Measurements from ENCODE around the gene CFAP69.

CFAP69 gene

GRCh38 chr7:90244909-90245851 is at the start of gene CFAP69:
TSS of gene CFAP69 (plus strand) at chr7:90245174. CDS start at chr7:90245425, 251 bp downstream.
- Mint-ChIP-seq H3K9me3 (no peaks in the 10 kb centered on the region), H3K36me3 (peaks cover 5% of the 10 kb centered on the region), H3K4me1 (peaks cover 23% of the 10 kb centered on the region), H3K27ac (peak within 1 kb of the TSS; percentile 82), H3K4me3 (peak within 1 kb of the TSS; percentile 89)
- DNase-seq (ENCODE audit: low spot score in 2 of 2) = peak; percentile 74 to 91
- ATAC-seq = peak; percentile 95

- Mint-ChIP-seq H3K4me3 (no peak overlapping the region), H3K9me3 (no peaks in the 10 kb centered on the region), H3K36me3 (no peaks in the 10 kb centered on the region), H3K4me1 (no peaks in the 10 kb centered on the region), H3K27ac (no peak overlapping the region)
- ATAC-seq = no peak
- no peak for DNase-seq (ENCODE audit: low spot score in 2 of 2)
These were observed 43.3 kb upstream of the CFAP69 start for GRCh38 chr7:90201500-90202195.

GRCh38 chr7:90207956-90208355 is 37.0 kb upstream of the CFAP69 start:
- ATAC-seq (no peak), DNase-seq (ENCODE audit: low spot score in 2 of 2) (no peak)
- Mint-ChIP-seq H3K4me1 (no peaks in the 10 kb centered on the region), H3K36me3 (no peaks in the 10 kb centered on the region), H3K27ac (no peak overlapping the region), H3K9me3 (no peaks in the 10 kb centered on the region), H3K4me3 (no peak overlapping the region)

GRCh38 chr7:90209776-90210175 is 35.2 kb upstream of the CFAP69 start:
- Mint-ChIP-seq H3K4me3 (no peak overlapping the region), H3K9me3 (no peaks in the 10 kb centered on the region), H3K36me3 (no peaks in the 10 kb centered on the region), H3K4me1 (no peaks in the 10 kb centered on the region), H3K27ac (no peak overlapping the region)
- DNase-seq (ENCODE audit: low spot score in 2 of 2) (no peak), ATAC-seq (no peak)

GRCh38 chr7:90210475-90210874 is 34.5 kb upstream of the CFAP69 start:
- H3K9me3 Mint-ChIP-seq = no peaks in the 10 kb centered on the region
- H3K27ac Mint-ChIP-seq = no peak overlapping the region
- DNase-seq (ENCODE audit: low spot score in 2 of 2) = no peak
- H3K4me1 Mint-ChIP-seq = no peaks in the 10 kb centered on the region
- H3K4me3 Mint-ChIP-seq = no peak overlapping the region
- ATAC-seq = no peak
- no peaks in the 10 kb centered on the region for H3K36me3 Mint-ChIP-seq

- Mint-ChIP-seq H3K4me3 (peak overlapping the region; percentile 33), H3K4me1 (no peaks in the 10 kb centered on the region), H3K9me3 (no peaks in the 10 kb centered on the region), H3K27ac (no peak overlapping the region), H3K36me3 (no peaks in the 10 kb centered on the region)
- DNase-seq (ENCODE audit: low spot score in 2 of 2) (no peak), ATAC-seq (no peak)
These were observed 34.0 kb upstream of the CFAP69 start for GRCh38 chr7:90210981-90211380.

GRCh38 chr7:90211391-90212148 is 33.4 kb upstream of the CFAP69 start, which contains the start of gene STEAP2:
TSS of gene STEAP2 (plus strand) at chr7:90211740. CDS start at chr7:90225083, 13,343 bp downstream.
- DNase-seq (ENCODE audit: low spot score in 2 of 2) (peak; percentile 7 to 54), ATAC-seq (peak; percentile 74)
- Mint-ChIP-seq H3K4me3 (peak within 1 kb of the TSS; percentile 33), H3K9me3 (no peaks in the 10 kb centered on the region), H3K36me3 (no peaks in the 10 kb centered on the region), H3K4me1 (no peaks in the 10 kb centered on the region), H3K27ac (no peak within 1 kb of the TSS)

- Mint-ChIP-seq H3K4me3 (peak overlapping the region; percentile 33), H3K4me1 (no peaks in the 10 kb centered on the region), H3K36me3 (no peaks in the 10 kb centered on the region), H3K9me3 (no peaks in the 10 kb centered on the region), H3K27ac (no peak overlapping the region)
- ATAC-seq (no peak), DNase-seq (ENCODE audit: low spot score in 2 of 2) (no peak)
These were observed 32.9 kb upstream of the CFAP69 start for GRCh38 chr7:90212149-90212495.

- no peak overlapping the region for H3K4me3 Mint-ChIP-seq
- no peaks in the 10 kb centered on the region for H3K4me1 Mint-ChIP-seq
- ATAC-seq = no peak
- no peaks in the 10 kb centered on the region for H3K36me3 Mint-ChIP-seq
- H3K27ac Mint-ChIP-seq = no peak overlapping the region
- DNase-seq (ENCODE audit: low spot score in 2 of 2) = no peak
- no peaks in the 10 kb centered on the region for H3K9me3 Mint-ChIP-seq
These were observed 31.5 kb upstream of the CFAP69 start for GRCh38 chr7:90213521-90213920.

GRCh38 chr7:90216080-90216674 is 28.8 kb upstream of the CFAP69 start:
- ATAC-seq (no peak), DNase-seq (ENCODE audit: low spot score in 2 of 2) (no peak)
- H3K36me3 Mint-ChIP-seq = no peaks in the 10 kb centered on the region
- H3K27ac Mint-ChIP-seq = no peak overlapping the region
- no peak overlapping the region for H3K4me3 Mint-ChIP-seq
- no peaks in the 10 kb centered on the region for H3K9me3 Mint-ChIP-seq
- no peaks in the 10 kb centered on the region for H3K4me1 Mint-ChIP-seq

GRCh38 chr7:90216771-90217170 is 28.2 kb upstream of the CFAP69 start:
- no peak for ATAC-seq
- Mint-ChIP-seq H3K4me1 (no peaks in the 10 kb centered on the region), H3K36me3 (no peaks in the 10 kb centered on the region), H3K27ac (no peak overlapping the region), H3K9me3 (no peaks in the 10 kb centered on the region), H3K4me3 (no peak overlapping the region)
- DNase-seq (ENCODE audit: low spot score in 2 of 2) = no peak

GRCh38 chr7:90222390-90222789 is 22.6 kb upstream of the CFAP69 start:
- Mint-ChIP-seq H3K4me1 (no peaks in the 10 kb centered on the region), H3K36me3 (no peaks in the 10 kb centered on the region), H3K27ac (no peak overlapping the region), H3K9me3 (no peaks in the 10 kb centered on the region), H3K4me3 (no peak overlapping the region)
- ATAC-seq (no peak), DNase-seq (ENCODE audit: low spot score in 2 of 2) (no peak)

GRCh38 chr7:90222811-90223725 is 21.9 kb upstream of the CFAP69 start:
- no peaks in the 10 kb centered on the region for H3K9me3 Mint-ChIP-seq
- H3K4me1 Mint-ChIP-seq = no peaks in the 10 kb centered on the region
- H3K4me3 Mint-ChIP-seq = no peak overlapping the region
- H3K36me3 Mint-ChIP-seq = no peaks in the 10 kb centered on the region
- DNase-seq (ENCODE audit: low spot score in 2 of 2) (no peak), ATAC-seq (no peak)
- no peak overlapping the region for H3K27ac Mint-ChIP-seq

GRCh38 chr7:90224195-90224594 is 20.8 kb upstream of the CFAP69 start:
- DNase-seq (ENCODE audit: low spot score in 2 of 2) (no peak), ATAC-seq (no peak)
- no peaks in the 10 kb centered on the region for H3K36me3 Mint-ChIP-seq

More at GRCh38 chr7:90224195-90224594, 20.8 kb upstream of the CFAP69 start:
- no peaks in the 10 kb centered on the region for H3K4me1 Mint-ChIP-seq
- H3K27ac Mint-ChIP-seq = no peak overlapping the region
- H3K9me3 Mint-ChIP-seq = no peaks in the 10 kb centered on the region
- H3K4me3 Mint-ChIP-seq = no peak overlapping the region
